Suprapubic skin (tissue), 4 donors: Measurements from ENCODE around the gene SLC19A2. TPM values are rescaled to one million over a fixed set of nuclear protein-coding genes. Genes with fewer than 3 reads are reported as not detected.

Experiments used
- DNase-seq, 2 donors: peaks; one replicate each; pipeline ENCODE4 v3.0.0-alpha.2; 2019; ENCODE audit warnings: low spot score in 2 of 2
- H3K27ac ChIP-seq: fragments of 200-600 bp; sonication (generic); one replicate; pipeline ENCODE4 v1.5.1; 2019
- H3K27me3 ChIP-seq: fragments of 200-600 bp; sonication (generic); one replicate; pipeline ENCODE4 v1.5.1; 2019
- H3K36me3 ChIP-seq: fragments of 200-600 bp; sonication (generic); one replicate; pipeline ENCODE4 v1.5.1; 2019
- H3K4me1 ChIP-seq: fragments of 200-600 bp; sonication (generic); one replicate; pipeline ENCODE4 v1.5.1; 2019
- H3K4me3 ChIP-seq: fragments of 200-600 bp; sonication (generic); one replicate; pipeline ENCODE4 v1.5.1; 2019; ENCODE audit warnings: mild to moderate bottlenecking
- H3K9me3 ChIP-seq: fragments of 200-600 bp; sonication (generic); one replicate; pipeline ENCODE4 v1.5.1; 2019
- CTCF ChIP-seq, 2 donors: fragments of 200-600 bp in 1 of 2; fragments of 450-650 bp in 1 of 2; sonication (generic) in 1 of 2; IDR thresholded peaks; one replicate each; pipeline ENCODE4 v1.5.1; 2016 to 2019; ENCODE audit warnings: antibody characterized with exemption in 2 of 2, mild to moderate bottlenecking in 1 of 2, moderate library complexity in 1 of 2
- EP300 ChIP-seq: sonication (generic); formaldehyde crosslinking; IDR thresholded peaks from one replicate; pipeline ENCODE4 v1.6.1; 2017; ENCODE audit warnings: antibody characterized with exemption
- POLR2A ChIP-seq, 2 donors: fragments of 450-650 bp; IDR thresholded peaks; one replicate each; pipeline ENCODE4 v1.6.1; 2017; ENCODE audit warnings: antibody characterized with exemption in 2 of 2, mild to moderate bottlenecking in 2 of 2, moderate library complexity in 2 of 2
- POLR2AphosphoS5 ChIP-seq, 3 donors: sonication (generic); formaldehyde crosslinking; IDR thresholded peaks; one replicate each; pipeline ENCODE4 v1.6.1; 2017; ENCODE audit warnings: antibody characterized with exemption in 3 of 3
- WGBS: methylation state at CpG from one replicate; pipeline ENCODE4 v1.1.5; 2018; 5-methylcytosine and 5-hydroxymethylcytosine counted together
- total RNA-seq, 4 donors: library from RNA; depleted of rRNA; stranded (reverse); fragments of >200 nt; gene quantifications; one replicate each; pipeline ENCODE4 v1.1.0, GENCODE V29; 2016

The SLC19A2 gene
- total RNA-seq, 4 donors from 2014 or later, result 21.9 to 38.7 (median 30.5) TPM

- H3K9me3 ChIP-seq, result no peaks in the 10 kb centered on the region
- no peak for DNase-seq
- 93% methylated on average over 5 of the region's 5 CpGs for WGBS
- peaks cover 11% of the 10 kb centered on the region for H3K27me3 ChIP-seq
- no peak overlapping the region for H3K4me3 ChIP-seq
- no peak for TF ChIP-seq POLR2AphosphoS5 (IDR thresholded peaks at IDR 0.05)
- TF ChIP-seq POLR2A (IDR thresholded peaks at IDR 0.05), result no peak
- TF ChIP-seq CTCF (IDR thresholded peaks at IDR 0.05), result no peak
- TF ChIP-seq EP300, result no peak
- no peak overlapping the region for H3K27ac ChIP-seq
- H3K4me1 ChIP-seq, result no peaks in the 10 kb centered on the region
- H3K36me3 ChIP-seq, result no peaks in the 10 kb centered on the region
Measured at GRCh38 chr1:169421309-169421708, 64.4 kb downstream of the SLC19A2 start.

GRCh38 chr1:169414952-169415351 lies 70.8 kb downstream of the SLC19A2 start:
- no peak overlapping the region for H3K4me3 ChIP-seq
- H3K27me3 ChIP-seq, result no peaks in the 10 kb centered on the region
- H3K27ac ChIP-seq, result no peak overlapping the region
- H3K4me1 ChIP-seq, result no peaks in the 10 kb centered on the region
- no peaks in the 10 kb centered on the region for H3K36me3 ChIP-seq
- peaks cover 13% of the 10 kb centered on the region for H3K9me3 ChIP-seq
- DNase-seq, result no peak
- 85% methylated on average over 2 of the region's 2 CpGs for WGBS
- no peak for TF ChIP-seq POLR2A (IDR thresholded peaks at IDR 0.05)
- TF ChIP-seq EP300, result no peak
- no peak for TF ChIP-seq POLR2AphosphoS5 (IDR thresholded peaks at IDR 0.05)
- TF ChIP-seq CTCF (IDR thresholded peaks at IDR 0.05), result no peak

Other genes starting within 250 kb of the SLC19A2 start
- gene NME7, start 118.1 kb downstream of the SLC19A2 start, total RNA-seq, result 10 to 100 TPM in 3 of 4 donors, 1 to 10 TPM in 1; 9.5 to 13.9 (median 11.7) TPM
- gene BLZF1, start 117.7 kb downstream of the SLC19A2 start, total RNA-seq, result 10 to 100 TPM; 16.3 to 26.5 (median 25.9) TPM
- gene CCDC181, start 58.5 kb downstream of the SLC19A2 start, total RNA-seq, result not detected
- 1 to 10 TPM; 3.4 to 8.9 (median 5.4) TPM for gene F5, start 100.5 kb upstream of the SLC19A2 start, total RNA-seq
- 1 to 10 TPM in 3 of 4 donors, under 1 TPM in 1; 0.95 to 3.7 (median 2.6) TPM for gene SELP, start 144.2 kb upstream of the SLC19A2 start, total RNA-seq
- under 1 TPM in 2 of 4 donors, not detected in 2; 0.47 to 0.60 TPM for gene SELL, start 225.7 kb upstream of the SLC19A2 start, total RNA-seq
- gene SELE, start 248.1 kb upstream of the SLC19A2 start, total RNA-seq, result 1 to 10 TPM in 3 of 4 donors, under 1 TPM in 1; 0.32 to 3.3 (median 2.3) TPM